ENCODE measurements around the gene DPP6. TPM values are rescaled to one million over a fixed set of nuclear protein-coding genes. Genes with fewer than 3 reads are reported as not detected.

DPP6 gene
- total and polyA plus RNA-seq, 2 donors (not counting 1 experiment from before 2014, with no cell fraction given) = not detected

DNA sequence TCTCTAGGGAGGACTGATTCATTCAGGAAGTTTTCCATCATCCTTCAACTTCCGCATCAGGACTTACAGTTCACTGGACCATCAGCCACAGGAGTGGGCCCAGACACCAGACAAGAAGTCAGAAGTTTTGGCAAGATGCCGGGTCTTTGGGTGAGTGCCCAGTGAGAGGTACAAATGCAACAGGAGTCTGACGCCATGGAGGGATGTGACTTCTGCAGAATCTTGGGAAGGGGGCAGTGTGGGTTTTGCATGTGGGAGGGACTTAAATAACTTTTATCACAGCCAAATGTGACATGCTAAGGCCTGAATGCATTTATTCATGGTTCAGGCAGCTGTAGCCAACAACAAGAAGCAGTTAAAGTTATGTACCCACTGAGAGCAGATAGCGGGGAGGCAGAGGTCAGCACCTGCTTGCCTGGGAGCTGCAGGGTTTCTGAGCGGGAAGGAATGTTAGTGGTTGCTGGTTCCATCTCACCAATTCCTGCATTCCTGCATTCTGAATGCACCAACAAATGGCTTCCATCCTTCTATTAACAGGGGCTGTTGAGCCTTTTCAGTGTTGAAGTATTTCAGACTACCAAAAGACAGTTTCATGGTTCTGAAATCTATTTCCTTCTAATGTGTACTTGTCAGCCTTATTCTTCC is 575.6 kb downstream of the DPP6 start:
- Histone ChIP-seq H3K27me3 (replicated peaks in 1 of 4; ENCODE audit: control extremely low read depth in 1 of 4, control insufficient read depth in 3 of 4, insufficient read depth in 4 of 4, low read length in 3 of 4) (no peaks in the 10 kb centered on the region), H3K36me3 (replicated peaks in 1 of 2; ENCODE audit: control extremely low read depth in 1 of 2, control insufficient read depth in 1 of 2, extremely low read depth in 1 of 2, insufficient read depth in 2 of 2, low read length in 1 of 2) (no peaks in the 10 kb centered on the region), H2AFZ (ENCODE audit: insufficient read depth, low read depth, low read length, poor library complexity, severe bottlenecking) (no peak overlapping the region), H3K4me2 (replicated peaks; ENCODE audit: low read depth, low read length, poor library complexity, severe bottlenecking) (no peak overlapping the region), H3K79me2 (ENCODE audit: control insufficient read depth, insufficient read depth, low read length) (no peaks in the 10 kb centered on the region), H3K27ac (ENCODE audit: low read length in 2 of 2) (no peak overlapping the region), H3K4me3 (ENCODE audit: control extremely low read depth in 1 of 5, extremely low read depth in 1 of 5, insufficient read depth in 1 of 5, low read depth in 2 of 5, low read length in 4 of 5) (no peak overlapping the region), H3K9me3 (ENCODE audit: control extremely low read depth in 1 of 3, control insufficient read depth in 2 of 3, insufficient read depth in 1 of 3, low read length in 2 of 3) (peaks cover 0 to 12% (median 0%) of the 10 kb centered on the region in 3 donors), H3K4me1 (ENCODE audit: control insufficient read depth in 2 of 2, insufficient read depth in 2 of 2, low read length in 2 of 2) (no peaks in the 10 kb centered on the region), H4K20me1 (ENCODE audit: control insufficient read depth, insufficient read depth, low read length, poor library complexity, severe bottlenecking) (no peaks in the 10 kb centered on the region), H3K9ac (ENCODE audit: low read length) (no peak overlapping the region)
- no peaks in the 10 kb centered on the region for H3K9me3 Mint-ChIP-seq (ENCODE audit: insufficient read depth)
- DNase-seq = no peak
- H3K27me3 Mint-ChIP-seq = no peaks in the 10 kb centered on the region
- POLR2A ChIA-PET = no interaction called here
- CTCF ChIA-PET = no interaction called here
- TF ChIP-seq EZH2 (IDR thresholded peaks at IDR 0.05; ENCODE audit: borderline replicate concordance, insufficient read depth, low read depth, low read length, poor library complexity, severe bottlenecking) = no peak
- TF ChIP-seq, protein P1, sequence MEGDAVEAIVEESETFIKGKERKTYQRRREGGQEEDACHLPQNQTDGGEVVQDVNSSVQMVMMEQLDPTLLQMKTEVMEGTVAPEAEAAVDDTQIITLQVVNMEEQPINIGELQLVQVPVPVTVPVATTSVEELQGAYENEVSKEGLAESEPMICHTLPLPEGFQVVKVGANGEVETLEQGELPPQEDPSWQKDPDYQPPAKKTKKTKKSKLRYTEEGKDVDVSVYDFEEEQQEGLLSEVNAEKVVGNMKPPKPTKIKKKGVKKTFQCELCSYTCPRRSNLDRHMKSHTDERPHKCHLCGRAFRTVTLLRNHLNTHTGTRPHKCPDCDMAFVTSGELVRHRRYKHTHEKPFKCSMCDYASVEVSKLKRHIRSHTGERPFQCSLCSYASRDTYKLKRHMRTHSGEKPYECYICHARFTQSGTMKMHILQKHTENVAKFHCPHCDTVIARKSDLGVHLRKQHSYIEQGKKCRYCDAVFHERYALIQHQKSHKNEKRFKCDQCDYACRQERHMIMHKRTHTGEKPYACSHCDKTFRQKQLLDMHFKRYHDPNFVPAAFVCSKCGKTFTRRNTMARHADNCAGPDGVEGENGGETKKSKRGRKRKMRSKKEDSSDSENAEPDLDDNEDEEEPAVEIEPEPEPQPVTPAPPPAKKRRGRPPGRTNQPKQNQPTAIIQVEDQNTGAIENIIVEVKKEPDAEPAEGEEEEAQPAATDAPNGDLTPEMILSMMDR (IDR thresholded peaks at IDR 0.05) = no peak
- intact Hi-C loops (cut with micrococcal nuclease) = no loop called here
- no peaks in the 10 kb centered on the region for H3K4me1 Mint-ChIP-seq
- 100% methylated on average over 3 of the region's 5 CpGs for WGBS (ENCODE audit: insufficient coverage)
- H3K4me3 Mint-ChIP-seq = no peak overlapping the region
- no peak overlapping the region for H3K27ac Mint-ChIP-seq
- ATAC-seq (ENCODE audit: low read depth) = no peak

- H3K9ac ChIP-seq (ENCODE audit: low read length) = no peak overlapping the region
- H3K27me3 ChIP-seq (replicated peaks in 1 of 4; ENCODE audit: control extremely low read depth in 1 of 4, control insufficient read depth in 3 of 4, insufficient read depth in 4 of 4, low read length in 3 of 4) = no peaks in the 10 kb centered on the region
- peaks cover 0 to 6% (median 0%) of the 10 kb centered on the region in 3 donors for H3K9me3 ChIP-seq (ENCODE audit: control extremely low read depth in 1 of 3, control insufficient read depth in 2 of 3, insufficient read depth in 1 of 3, low read length in 2 of 3)
- DNase-seq (no peak), ATAC-seq (ENCODE audit: low read depth) (no peak)
- Mint-ChIP-seq H3K9me3 (ENCODE audit: insufficient read depth) (no peaks in the 10 kb centered on the region), H3K4me1 (no peaks in the 10 kb centered on the region), H3K27me3 (no peaks in the 10 kb centered on the region), H3K4me3 (no peak overlapping the region), H3K27ac (no peak overlapping the region)
- H3K4me3 ChIP-seq (ENCODE audit: control extremely low read depth in 1 of 5, extremely low read depth in 1 of 5, insufficient read depth in 1 of 5, low read depth in 2 of 5, low read length in 4 of 5) = no peak overlapping the region
- no peaks in the 10 kb centered on the region for H3K36me3 ChIP-seq (replicated peaks in 1 of 2; ENCODE audit: control extremely low read depth in 1 of 2, control insufficient read depth in 1 of 2, extremely low read depth in 1 of 2, insufficient read depth in 2 of 2, low read length in 1 of 2)
- no peak overlapping the region for H3K4me2 ChIP-seq (replicated peaks; ENCODE audit: low read depth, low read length, poor library complexity, severe bottlenecking)
- H3K79me2 ChIP-seq (ENCODE audit: control insufficient read depth, insufficient read depth, low read length) = no peaks in the 10 kb centered on the region
- H2AFZ ChIP-seq (ENCODE audit: insufficient read depth, low read depth, low read length, poor library complexity, severe bottlenecking) = no peak overlapping the region
- POLR2A ChIA-PET = no interaction called here
- CTCF ChIA-PET = no interaction called here
- no peak for TF ChIP-seq EZH2 (IDR thresholded peaks at IDR 0.05; ENCODE audit: borderline replicate concordance, insufficient read depth, low read depth, low read length, poor library complexity, severe bottlenecking)
- TF ChIP-seq, protein P1 (IDR thresholded peaks at IDR 0.05) = no peak
- no peaks in the 10 kb centered on the region for H4K20me1 ChIP-seq (ENCODE audit: control insufficient read depth, insufficient read depth, low read length, poor library complexity, severe bottlenecking)
- H3K27ac ChIP-seq (ENCODE audit: low read length in 2 of 2) = no peak overlapping the region
- intact Hi-C loops (cut with micrococcal nuclease) = no loop called here
- no peaks in the 10 kb centered on the region for H3K4me1 ChIP-seq (ENCODE audit: control insufficient read depth in 2 of 2, insufficient read depth in 2 of 2, low read length in 2 of 2)
- 88% methylated on average over 3 of the region's 7 CpGs for WGBS (ENCODE audit: insufficient coverage)
These were observed 576.4 kb downstream of the DPP6 start for GRCh38 chr7:154628556-154628955.

Data from B cell (primary cell).